WTC11 (cell line): Measurements from ENCODE around the gene CRACDL. TPM values are rescaled to one million over a fixed set of nuclear protein-coding genes. Genes with fewer than 3 reads are reported as not detected.

Source experiments
- ATAC-seq: fragments of 200-7000 bp; cut with Tn5 transposase; 2 replicates; pipeline ENCODE4 v1.10.0; 2021; ENCODE audit warnings: mild to moderate bottlenecking, moderate library complexity
- CTCF ChIA-PET: fragments of 300-600 bp; sonication (Branson Sonifier 250); formaldehyde crosslinking; loops from one replicate; lab custom pipeline; 2021; ENCODE audit warnings: antibody characterized with exemption; lab: Charles Lee
- POLR2A ChIA-PET: fragments of 350-600 bp; sonication (Branson Sonifier 250); formaldehyde crosslinking; loops from one replicate; lab custom pipeline; 2021; ENCODE audit warnings: antibody characterized with exemption; lab: Charles Lee
- DNase-seq: peaks from one replicate; pipeline ENCODE4 v3.0.0; 2021; ENCODE audit warnings: low spot score
- H3K27ac Mint-ChIP-seq: 2 replicates; pipeline ENCODE4 v1.8.0; 2021; ENCODE audit warnings: mixed read lengths
- H3K27me3 Mint-ChIP-seq: 2 replicates; pipeline ENCODE4 v1.8.0; 2021; ENCODE audit warnings: low read depth, mild to moderate bottlenecking, moderate library complexity, mixed read lengths
- H3K36me3 Mint-ChIP-seq: 2 replicates; pipeline ENCODE4 v1.8.0; 2021; ENCODE audit warnings: mixed read lengths
- H3K4me1 Mint-ChIP-seq: 2 replicates; pipeline ENCODE4 v1.8.0; 2022; ENCODE audit warnings: mixed read lengths
- H3K4me3 Mint-ChIP-seq: 2 replicates; pipeline ENCODE4 v1.8.0; 2021; ENCODE audit warnings: mild to moderate bottlenecking, moderate library complexity, mixed read lengths
- H3K9me3 Mint-ChIP-seq: 2 replicates; pipeline ENCODE4 v1.8.0; 2021; ENCODE audit warnings: mixed read lengths
- CBFB ChIP-seq: sonication (generic); formaldehyde crosslinking; IDR thresholded peaks from 2 replicates; pipeline ENCODE4 v1.8.1; 2022; ENCODE audit warnings: mild to moderate bottlenecking, low read depth, missing genetic modification reagents
- CDX4 ChIP-seq: fragments of 250-450 bp; sonication (Bioruptor Pico); IDR thresholded peaks from 2 replicates; pipeline ENCODE4 v1.9.0; 2021; ENCODE audit warnings: moderate library complexity, mild to moderate bottlenecking, inconsistent platforms, borderline replicate concordance
- ELF4 ChIP-seq: sonication (generic); formaldehyde crosslinking; IDR thresholded peaks from 2 replicates; pipeline ENCODE4 v1.8.1; 2022; ENCODE audit warnings: low read depth, mild to moderate bottlenecking, moderate library complexity, missing genetic modification reagents
- ESRRA ChIP-seq: sonication (generic); formaldehyde crosslinking; IDR thresholded peaks from 2 replicates; pipeline ENCODE4 v1.8.1; 2022; ENCODE audit warnings: mild to moderate bottlenecking, missing genetic modification reagents, borderline replicate concordance
- FOXP4 ChIP-seq: sonication (generic); formaldehyde crosslinking; IDR thresholded peaks from 2 replicates; pipeline ENCODE4 v1.8.0; 2022; ENCODE audit warnings: mild to moderate bottlenecking, missing genetic modification reagents
- JUN ChIP-seq: sonication (generic); formaldehyde crosslinking; IDR thresholded peaks from 2 replicates; pipeline ENCODE4 v1.8.0; 2023; ENCODE audit warnings: mild to moderate bottlenecking, missing genetic modification reagents
- NFATC4 ChIP-seq: fragments of 250-450 bp; sonication (Bioruptor Pico); IDR thresholded peaks from 2 replicates; pipeline ENCODE4 v1.9.0; 2021; ENCODE audit warnings: mild to moderate bottlenecking
- NR2C2 ChIP-seq: sonication (generic); formaldehyde crosslinking; IDR thresholded peaks from 2 replicates; pipeline ENCODE4 v1.8.0; 2022; ENCODE audit warnings: mild to moderate bottlenecking, missing genetic modification reagents
- PREB ChIP-seq: sonication (generic); formaldehyde crosslinking; IDR thresholded peaks from 2 replicates; pipeline ENCODE4 v1.8.1; 2022; ENCODE audit warnings: mild to moderate bottlenecking, missing genetic modification reagents, moderate library complexity, borderline replicate concordance
- SOX15 ChIP-seq: fragments of 250-450 bp; sonication (Bioruptor Pico); IDR thresholded peaks from 2 replicates; pipeline ENCODE4 v1.9.0; 2021; ENCODE audit warnings: mild to moderate bottlenecking
- SP1 ChIP-seq: sonication (generic); formaldehyde crosslinking; conservative IDR thresholded peaks from 2 replicates; pipeline ENCODE4 v1.8.1; 2022; ENCODE audit warnings: missing genetic modification reagents
- STAT6 ChIP-seq: sonication (generic); formaldehyde crosslinking; conservative IDR thresholded peaks from 2 replicates; pipeline ENCODE4 v1.8.1; 2023; ENCODE audit warnings: mild to moderate bottlenecking, low read depth, missing genetic modification reagents, moderate library complexity
- TEAD4 ChIP-seq: sonication (generic); formaldehyde crosslinking; IDR thresholded peaks from 2 replicates; pipeline ENCODE4 v1.8.0; 2022; ENCODE audit warnings: mild to moderate bottlenecking, missing genetic modification reagents
- TP53 ChIP-seq: sonication (generic); formaldehyde crosslinking; IDR thresholded peaks from 2 replicates; pipeline ENCODE4 v1.8.1; 2023; ENCODE audit warnings: mild to moderate bottlenecking, missing genetic modification reagents
- USF2 ChIP-seq: sonication (generic); formaldehyde crosslinking; IDR thresholded peaks from 2 replicates; pipeline ENCODE4 v1.8.1; 2023; ENCODE audit warnings: mild to moderate bottlenecking, missing genetic modification reagents, moderate library complexity
- ZBTB43 ChIP-seq: sonication (generic); formaldehyde crosslinking; IDR thresholded peaks from 2 replicates; pipeline ENCODE4 v1.8.1; 2023; ENCODE audit warnings: mild to moderate bottlenecking, missing genetic modification reagents
- ZNF232 ChIP-seq: sonication (generic); formaldehyde crosslinking; IDR thresholded peaks from 2 replicates; pipeline ENCODE4 v1.8.0; 2022; ENCODE audit warnings: mild to moderate bottlenecking, missing genetic modification reagents
- ZNF512 ChIP-seq: sonication (generic); formaldehyde crosslinking; IDR thresholded peaks from 2 replicates; pipeline ENCODE4 v1.8.1; 2022; ENCODE audit warnings: missing genetic modification reagents, borderline replicate concordance
- ZNF532 ChIP-seq: fragments of 250-450 bp; sonication (Bioruptor Pico); IDR thresholded peaks from 2 replicates; pipeline ENCODE4 v1.9.0; 2021; ENCODE audit warnings: mild to moderate bottlenecking, borderline replicate concordance
- ZNF671 ChIP-seq: fragments of 250-450 bp; sonication (Bioruptor Pico); IDR thresholded peaks from 2 replicates; pipeline ENCODE4 v1.8.0; 2021; ENCODE audit warnings: mild to moderate bottlenecking
- total RNA-seq: library from RNA; stranded (reverse); gene quantifications from 3 replicates; pipeline ENCODE4 v1.2.3, GENCODE V29; 2021

CRACDL gene
- total RNA-seq, 1 experiment from 2014 or later, result 0.72 TPM

GRCh38 chr2:98747888-98748287 lies 188.1 kb downstream of the CRACDL start (continued):
- TF ChIP-seq FOXP4 (CRISPR knock-in tag) (no peak), ZNF512 (CRISPR knock-in tag) (no peak), TP53 (no peak), ELF4 (CRISPR knock-in tag) (no peak), PREB (CRISPR knock-in tag) (no peak), CDX4 (CRISPR knock-in tag) (no peak)
- TF ChIP-seq, all 79 proteins: peak for 0

GRCh38 chr2:98746426-98746825 lies 189.6 kb downstream of the CRACDL start:
- Mint-ChIP-seq H3K27ac (no peak overlapping the region), H3K36me3 (no peaks in the 10 kb centered on the region), H3K9me3 (no peaks in the 10 kb centered on the region), H3K4me3 (no peak overlapping the region), H3K27me3 (peaks cover 2% of the 10 kb centered on the region), H3K4me1 (peaks cover 12% of the 10 kb centered on the region)
- TF ChIP-seq ZNF532, result no peak
- TF ChIP-seq TEAD4 (CRISPR knock-in tag), result no peak
- TF ChIP-seq USF2 (CRISPR knock-in tag), result no peak
- TF ChIP-seq ZNF671 (CRISPR knock-in tag), result no peak
- no peak for TF ChIP-seq JUN (CRISPR knock-in tag)
- TF ChIP-seq STAT6 (CRISPR knock-in tag), result no peak
- no peak for TF ChIP-seq SP1 (CRISPR knock-in tag)
- TF ChIP-seq ESRRA (CRISPR knock-in tag), result no peak
- TF ChIP-seq ELF4 (CRISPR knock-in tag), result no peak
- no peak for TF ChIP-seq NFATC4 (CRISPR knock-in tag)
- TF ChIP-seq ZBTB43 (CRISPR knock-in tag), result no peak
- TF ChIP-seq NR2C2 (CRISPR knock-in tag), result no peak
- TF ChIP-seq ZNF232 (CRISPR knock-in tag), result no peak
- TF ChIP-seq SOX15 (CRISPR knock-in tag), result no peak
- TF ChIP-seq PREB (CRISPR knock-in tag), result no peak
- no peak for TF ChIP-seq CBFB (CRISPR knock-in tag)
- DNase-seq (no peak), ATAC-seq (no peak)
- ChIA-PET CTCF (no interaction called here), POLR2A (no interaction called here)
